HUES6 (cell line): ENCODE results near the gene TAOK2.

ENCODE experiments used
- H3K27ac ChIP-seq: 2 replicates; pipeline ENCODE4 v1.7.0; 2013; ENCODE audit warnings: low read depth, mild to moderate bottlenecking, low read length, inconsistent platforms
- H3K27me3 ChIP-seq: 2 replicates; pipeline ENCODE4 v1.6.1; 2013; ENCODE audit warnings: low read length; ENCODE audit not compliant: control insufficient read depth, insufficient read depth
- H3K36me3 ChIP-seq: 2 replicates; pipeline ENCODE4 v1.6.1; 2013; ENCODE audit warnings: low read length; ENCODE audit not compliant: control insufficient read depth, insufficient read depth
- H3K4me1 ChIP-seq: 2 replicates; pipeline ENCODE4 v1.6.1; 2013; ENCODE audit warnings: low read length; ENCODE audit not compliant: control insufficient read depth, insufficient read depth
- H3K4me3 ChIP-seq: 2 replicates; pipeline ENCODE4 v1.5.1; 2013; ENCODE audit warnings: low read depth, low read length
- H3K9ac ChIP-seq: one replicate; pipeline ENCODE4 v1.6.1; 2013; ENCODE audit warnings: mild to moderate bottlenecking, low read length
- H3K9me3 ChIP-seq: 2 replicates; pipeline ENCODE4 v1.6.1; 2013; ENCODE audit warnings: low read depth, low read length; ENCODE audit not compliant: control insufficient read depth, insufficient read depth

Gene TAOK2

GRCh38 chr16:29982560-29983419 is 9.1 kb downstream of the TAOK2 start:
- Histone ChIP-seq H3K27me3 (no peaks in the 10 kb centered on the region), H3K36me3 (peaks cover 100% of the 10 kb centered on the region), H3K27ac (no peak overlapping the region), H3K9me3 (no peaks in the 10 kb centered on the region), H3K4me1 (no peaks in the 10 kb centered on the region), H3K4me3 (no peak overlapping the region), H3K9ac (no peak overlapping the region)

- no peaks in the 10 kb centered on the region for H3K4me1 ChIP-seq
- H3K27me3 ChIP-seq = no peaks in the 10 kb centered on the region
- no peak overlapping the region for H3K4me3 ChIP-seq
- H3K36me3 ChIP-seq = peaks cover 99% of the 10 kb centered on the region
- H3K9me3 ChIP-seq = no peaks in the 10 kb centered on the region
- H3K9ac ChIP-seq = no peak overlapping the region
- H3K27ac ChIP-seq = no peak overlapping the region
Observed at GRCh38 chr16:29983420-29984136, 9.9 kb downstream of the TAOK2 start.

- Histone ChIP-seq H3K27ac (no peak overlapping the region), H3K36me3 (peaks cover 99% of the 10 kb centered on the region), H3K27me3 (no peaks in the 10 kb centered on the region), H3K4me1 (no peaks in the 10 kb centered on the region), H3K4me3 (no peak overlapping the region), H3K9me3 (no peaks in the 10 kb centered on the region), H3K9ac (no peak overlapping the region)
Observed at GRCh38 chr16:29984137-29984763, 10.6 kb downstream of the TAOK2 start.

GRCh38 chr16:29984764-29985147 is 11.1 kb downstream of the TAOK2 start:
- H3K9me3 ChIP-seq = no peaks in the 10 kb centered on the region
- H3K27ac ChIP-seq = no peak overlapping the region
- H3K4me3 ChIP-seq = no peak overlapping the region
- no peaks in the 10 kb centered on the region for H3K27me3 ChIP-seq
- no peaks in the 10 kb centered on the region for H3K4me1 ChIP-seq
- no peak overlapping the region for H3K9ac ChIP-seq
- H3K36me3 ChIP-seq = peaks cover 99% of the 10 kb centered on the region

GRCh38 chr16:29985271-29985811 is 11.7 kb downstream of the TAOK2 start:
- Histone ChIP-seq H3K4me1 (no peaks in the 10 kb centered on the region), H3K36me3 (peaks cover 99% of the 10 kb centered on the region)

GRCh38 chr16:29986231-29986630 is 12.6 kb downstream of the TAOK2 start:
- peaks cover 98% of the 10 kb centered on the region for H3K36me3 ChIP-seq
- H3K4me1 ChIP-seq = no peaks in the 10 kb centered on the region
- H3K4me3 ChIP-seq = no peak overlapping the region
- no peak overlapping the region for H3K27ac ChIP-seq
- no peaks in the 10 kb centered on the region for H3K27me3 ChIP-seq
- H3K9ac ChIP-seq = no peak overlapping the region
- no peaks in the 10 kb centered on the region for H3K9me3 ChIP-seq

More at GRCh38 chr16:29985271-29985811, 11.7 kb downstream of the TAOK2 start:
- H3K9ac ChIP-seq = no peak overlapping the region
- H3K9me3 ChIP-seq = no peaks in the 10 kb centered on the region
- no peaks in the 10 kb centered on the region for H3K27me3 ChIP-seq
- H3K4me3 ChIP-seq = no peak overlapping the region
- H3K27ac ChIP-seq = no peak overlapping the region

- Histone ChIP-seq H3K9me3 (no peaks in the 10 kb centered on the region), H3K27ac (no peak overlapping the region), H3K27me3 (no peaks in the 10 kb centered on the region), H3K4me3 (no peak overlapping the region), H3K9ac (no peak overlapping the region), H3K4me1 (no peaks in the 10 kb centered on the region), H3K36me3 (peaks cover 98% of the 10 kb centered on the region)
Observed at GRCh38 chr16:29986931-29987330, 13.3 kb downstream of the TAOK2 start.

GRCh38 chr16:29987371-29988085 is 13.9 kb downstream of the TAOK2 start:
- H3K27ac ChIP-seq = no peak overlapping the region
- H3K36me3 ChIP-seq = peaks cover 98% of the 10 kb centered on the region

GRCh38 chr16:29988346-29989075 is 14.8 kb downstream of the TAOK2 start:
- Histone ChIP-seq H3K27me3 (no peaks in the 10 kb centered on the region), H3K4me1 (no peaks in the 10 kb centered on the region), H3K9ac (no peak overlapping the region), H3K4me3 (no peak overlapping the region), H3K36me3 (peaks cover 98% of the 10 kb centered on the region), H3K27ac (no peak overlapping the region), H3K9me3 (no peaks in the 10 kb centered on the region)

More at GRCh38 chr16:29987371-29988085, 13.9 kb downstream of the TAOK2 start:
- no peak overlapping the region for H3K9ac ChIP-seq
- H3K4me1 ChIP-seq = no peaks in the 10 kb centered on the region
- no peaks in the 10 kb centered on the region for H3K9me3 ChIP-seq
- no peak overlapping the region for H3K4me3 ChIP-seq
- no peaks in the 10 kb centered on the region for H3K27me3 ChIP-seq
